ENCODE data around the gene SHISAL2A. TPM values are rescaled to one million over a fixed set of nuclear protein-coding genes. Genes with fewer than 3 reads are reported as not detected.

SHISAL2A gene
- polyA plus RNA-seq, 1 of the 3 experiments (the other 2 are of a cell fraction): 0.07 TPM

- ChIA-PET CTCF (no interaction called here), POLR2A (interaction anchor here (1.0 kb wide), 1 partner anchor 20 kb away, joined by 3 read pairs; the partner anchor contains the start of gene ZYG11B)
- H3K9ac ChIP-seq: no peak overlapping the region
- DNase-seq: no peak
- H3K27ac ChIP-seq (ENCODE audit: low read depth in 2 of 2, low read length in 1 of 2): no peak overlapping the region
- peaks cover 0 to 7% of the 10 kb centered on the region in 2 experiments; a peak in 2 of 4 replicates for H3K4me1 ChIP-seq (ENCODE audit: control insufficient read depth in 1 of 2, insufficient read depth in 2 of 2, low read depth in 1 of 2, low read length in 1 of 2)
- WGBS (ENCODE audit: low lambda C conversion rate): 84% methylated on average over 5 of the region's 6 CpGs
- no peaks in the 10 kb centered on the region for H3K27me3 ChIP-seq (ENCODE audit: insufficient read depth)
- no peak overlapping the region for H2AFZ ChIP-seq (ENCODE audit: low read depth)
- H3F3A ChIP-seq (replicated peaks; ENCODE audit: insufficient read depth): peaks cover 4% of the 10 kb centered on the region
- no peaks in the 10 kb centered on the region for H3K36me3 ChIP-seq (replicated peaks in 1 of 2; ENCODE audit: control insufficient read depth in 1 of 2, insufficient read depth in 2 of 2, low read length in 1 of 2)
- H3K79me2 ChIP-seq (ENCODE audit: insufficient read depth): no peaks in the 10 kb centered on the region
- H4K20me1 ChIP-seq (ENCODE audit: insufficient read depth): no peaks in the 10 kb centered on the region
- H3K9me2 ChIP-seq: no peaks in the 10 kb centered on the region
- no peak overlapping the region for H3K4me3 ChIP-seq (ENCODE audit: low read depth in 2 of 2, low read length in 1 of 2)
- no peak overlapping the region for H3K4me2 ChIP-seq
- no peaks in the 10 kb centered on the region for H3K9me3 ChIP-seq
- TF ChIP-seq NFIC (IDR thresholded peaks at IDR 0.05; ENCODE audit: borderline replicate concordance) (no peak), CTCF (IDR thresholded peaks at IDR 0.05) (no peak), FOSL2 (IDR thresholded peaks at IDR 0.05; ENCODE audit: borderline replicate concordance, low read depth) (no peak), PBX3 (IDR thresholded peaks at IDR 0.05) (no peak), GABPA (IDR thresholded peaks at IDR 0.05; ENCODE audit: low read depth) (no peak), NRF1 (IDR thresholded peaks at IDR 0.05; ENCODE audit: low read depth, low read length) (no peak), JUND (IDR thresholded peaks at IDR 0.05) (no peak), FOXJ3 (CRISPR knock-in tag; IDR thresholded peaks at IDR 0.05) (no peak), POLR2AphosphoS5 (IDR thresholded peaks at IDR 0.05; ENCODE audit: low read depth, low read length) (no peak)
These were observed 73.2 kb downstream of the SHISAL2A start for GRCh38 chr1:52706136-52706670.

Other genes starting within 250 kb of the SHISAL2A start
- 4.9 and 5.2 TPM in 2 replicates for gene ORC1, start 228.7 kb upstream of the SHISAL2A start, polyA plus RNA-seq (2012; rRNA removed)
- 20.4 and 24.3 TPM in 2 replicates for gene PRPF38A, start 228.6 kb upstream of the SHISAL2A start, polyA plus RNA-seq (2012; rRNA removed)
- gene TUT4, start 80.1 kb upstream of the SHISAL2A start, polyA plus RNA-seq (2012; rRNA removed): 27.2 and 28.3 TPM in 2 replicates
- gene GPX7, start 30.8 kb upstream of the SHISAL2A start, polyA plus RNA-seq (2012; rRNA removed): 5.7 and 6.2 TPM in 2 replicates
- gene COA7, start 65.2 kb downstream of the SHISAL2A start, polyA plus RNA-seq (2012; rRNA removed): 9.0 and 13.7 TPM in 2 replicates
- gene ZYG11B, start 93.3 kb downstream of the SHISAL2A start, polyA plus RNA-seq (2012; rRNA removed): 5.8 and 8.6 TPM in 2 replicates
- gene ZYG11A, start 209.6 kb downstream of the SHISAL2A start, polyA plus RNA-seq (2012; rRNA removed): 0.41 TPM in 2 replicates

Measured in SK-N-SH (cell line).